ENCODE measurements around the gene NFIB. TPM values are rescaled to one million over a fixed set of nuclear protein-coding genes. Genes with fewer than 3 reads are reported as not detected.

NFIB gene
- total RNA-seq, 1 experiment from 2014 or later, result 0.61 TPM

GRCh38 chr9:14323985-14324650, 10.2 kb upstream of the NFIB start:
- H3K36me3 ChIP-seq (ENCODE audit: control insufficient read depth, insufficient read depth, low read length), result no peaks in the 10 kb centered on the region
- H3K4me1 Mint-ChIP-seq (ENCODE audit: low read depth, unreplicated experiment), result no peaks in the 10 kb centered on the region
- H3K27ac Mint-ChIP-seq (ENCODE audit: unreplicated experiment), result no peak overlapping the region
- DNase-seq, result no peak
- H3K9me3 ChIP-seq, result no peaks in the 10 kb centered on the region
- H3K9me3 Mint-ChIP-seq (ENCODE audit: unreplicated experiment), result no peaks in the 10 kb centered on the region
- CTCF ChIA-PET, result no interaction called here
- H3K4me1 ChIP-seq, result no peaks in the 10 kb centered on the region
- no TSS peak for BruUV-seq (replicated peaks)
- no peaks in the 10 kb centered on the region; the same call in 1 of the 2 replicates for H3K27me3 ChIP-seq (replicated peaks; ENCODE audit: control insufficient read depth, insufficient read depth, low read length)
- H3K36me3 Mint-ChIP-seq (ENCODE audit: insufficient read depth, unreplicated experiment), result no peaks in the 10 kb centered on the region
- no peak for TF ChIP-seq CTCF (IDR thresholded peaks at IDR 0.05; ENCODE audit: insufficient read depth in 1 of 2, low read depth in 1 of 2, low read length in 1 of 2, severe bottlenecking in 1 of 2, unreplicated experiment in 1 of 2)
- POLR2A ChIA-PET, result no interaction called here
- H3K4me3 ChIP-seq (ENCODE audit: low read depth, low read length), result no peak overlapping the region
- peaks cover 12% of the 10 kb centered on the region for H3K27me3 Mint-ChIP-seq (ENCODE audit: insufficient read depth, unreplicated experiment)
- intact Hi-C loops (cut with micrococcal nuclease; ENCODE audit: unreplicated experiment), result no loop called here
- no peak overlapping the region for H3K4me3 Mint-ChIP-seq (ENCODE audit: unreplicated experiment)

GRCh38 chr9:14323083-14323971, 9.4 kb upstream of the NFIB start:
- Mint-ChIP-seq H3K27ac (ENCODE audit: unreplicated experiment) (no peak overlapping the region), H3K36me3 (ENCODE audit: insufficient read depth, unreplicated experiment) (no peaks in the 10 kb centered on the region), H3K27me3 (ENCODE audit: insufficient read depth, unreplicated experiment) (peaks cover 12% of the 10 kb centered on the region), H3K4me3 (ENCODE audit: unreplicated experiment) (peak overlapping the region; percentile 69), H3K4me1 (ENCODE audit: low read depth, unreplicated experiment) (no peaks in the 10 kb centered on the region), H3K9me3 (ENCODE audit: unreplicated experiment) (no peaks in the 10 kb centered on the region)
- no peak for TF ChIP-seq CTCF (IDR thresholded peaks at IDR 0.05; ENCODE audit: insufficient read depth in 1 of 2, low read depth in 1 of 2, low read length in 1 of 2, severe bottlenecking in 1 of 2, unreplicated experiment in 1 of 2)
- Histone ChIP-seq H3K4me3 (ENCODE audit: low read depth, low read length) (peak overlapping the region; percentile 52), H3K36me3 (ENCODE audit: control insufficient read depth, insufficient read depth, low read length) (no peaks in the 10 kb centered on the region), H3K4me1 (no peaks in the 10 kb centered on the region), H3K9me3 (no peaks in the 10 kb centered on the region), H3K27me3 (replicated peaks; ENCODE audit: control insufficient read depth, insufficient read depth, low read length) (no peaks in the 10 kb centered on the region; the same call in 1 of the 2 replicates)
- intact Hi-C loops (cut with micrococcal nuclease; ENCODE audit: unreplicated experiment), result no loop called here
- ChIA-PET CTCF (no interaction called here), POLR2A (no interaction called here)
- BruUV-seq (replicated peaks), result no TSS peak
- DNase-seq, result no peak

- no TSS peak for BruUV-seq (replicated peaks)
- no peak overlapping the region for H3K27ac Mint-ChIP-seq (ENCODE audit: unreplicated experiment)
- H3K27me3 Mint-ChIP-seq (ENCODE audit: insufficient read depth, unreplicated experiment), result peaks cover 14% of the 10 kb centered on the region
- intact Hi-C loops (cut with micrococcal nuclease; ENCODE audit: unreplicated experiment), result loop anchor here (1.0 kb wide), 1 partner anchor 71 kb away; no protein-coding TSS in a partner anchor
- no peaks in the 10 kb centered on the region for H3K4me1 ChIP-seq
- peak overlapping the region; percentile 69 for H3K4me3 Mint-ChIP-seq (ENCODE audit: unreplicated experiment)
- no peaks in the 10 kb centered on the region for H3K36me3 ChIP-seq (ENCODE audit: control insufficient read depth, insufficient read depth, low read length)
- H3K9me3 Mint-ChIP-seq (ENCODE audit: unreplicated experiment), result no peaks in the 10 kb centered on the region
- CTCF ChIA-PET, result no interaction called here
- H3K4me1 Mint-ChIP-seq (ENCODE audit: low read depth, unreplicated experiment), result no peaks in the 10 kb centered on the region
- peak; percentile 76 to 85 for DNase-seq
- H3K27me3 ChIP-seq (replicated peaks; ENCODE audit: control insufficient read depth, insufficient read depth, low read length), result no peaks in the 10 kb centered on the region; the same call in 1 of the 2 replicates
- H3K36me3 Mint-ChIP-seq (ENCODE audit: insufficient read depth, unreplicated experiment), result no peaks in the 10 kb centered on the region
- POLR2A ChIA-PET, result no interaction called here
- peak overlapping the region; percentile 52 for H3K4me3 ChIP-seq (ENCODE audit: low read depth, low read length)
- no peaks in the 10 kb centered on the region for H3K9me3 ChIP-seq
- peak in 1 of 2 experiments; percentile 25 for TF ChIP-seq CTCF (IDR thresholded peaks at IDR 0.05; ENCODE audit: insufficient read depth in 1 of 2, low read depth in 1 of 2, low read length in 1 of 2, severe bottlenecking in 1 of 2, unreplicated experiment in 1 of 2)
Measured at GRCh38 chr9:14322211-14323082, 8.5 kb upstream of the NFIB start.
